ENCODE results near the gene DLG2. TPM values are rescaled to one million over a fixed set of nuclear protein-coding genes. Genes with fewer than 3 reads are reported as not detected.

The DLG2 gene
- total and polyA plus RNA-seq, 9 of the 15 experiments (the other 6 are each of a cell fraction or from before 2014, with no cell fraction given) = 0.52 to 1.6 (median 0.95) TPM

GRCh38 chr11:84383576-84383975, 1243.6 kb downstream of the DLG2 start:
- in situ Hi-C loops (cut with MboI) (no loop called here), intact Hi-C loops (cut with micrococcal nuclease) (loop anchor here (10.0 kb wide), 2 partner anchors 181 to 549 kb away; no protein-coding TSS in a partner anchor)
- H3K4me3 ChIP-seq = no peak overlapping the region
- BruUV-seq (replicated peaks) = no TSS peak
- no peak for TF ChIP-seq ILF3 (IDR thresholded peaks at IDR 0.05; ENCODE audit: borderline replicate concordance)
- no peak for TF ChIP-seq CHD1 (IDR thresholded peaks at IDR 0.05; ENCODE audit: low read length)
- no peak for TF ChIP-seq ZNF445 (CRISPR knock-in tag; IDR thresholded peaks at IDR 0.05; ENCODE audit: low read depth)
- TF ChIP-seq SRSF9 (IDR thresholded peaks at IDR 0.05; ENCODE audit: borderline replicate concordance, low read depth, low read length) = no peak
- TF ChIP-seq RNF219 (CRISPR knock-in tag; IDR thresholded peaks at IDR 0.05) = no peak
- FAIRE-seq (no peak), ATAC-seq (no peak), DNase-seq (ENCODE audit: extremely low read depth in 1 of 4, low spot score in 3 of 4) (no peak)
- H4K20me1 ChIP-seq (replicated peaks; ENCODE audit: control insufficient read depth, insufficient read depth, low read length) = no peaks in the 10 kb centered on the region
- H3K9me3 ChIP-seq (replicated peaks; ENCODE audit: control insufficient read depth, insufficient read depth, low read depth, low read length) = peaks cover 2% of the 10 kb centered on the region; the same call in 1 of the 2 replicates
- WGBS (ENCODE audit: insufficient coverage, low coverage, missing lambda C conversion rate) = 8% methylated on average over 2 of the region's 2 CpGs
- no peaks in the 10 kb centered on the region for H3K27me3 ChIP-seq (ENCODE audit: control insufficient read depth in 2 of 2, insufficient read depth in 2 of 2, low read length in 2 of 2)
- no peaks in the 10 kb centered on the region for H3K4me1 ChIP-seq (replicated peaks in 1 of 2; ENCODE audit: control insufficient read depth in 2 of 2, insufficient read depth in 2 of 2, low read length in 2 of 2)
- no peak overlapping the region for H3K9ac ChIP-seq (ENCODE audit: insufficient read depth in 1 of 2, low read depth in 2 of 2, low read length in 2 of 2)
- H3K36me3 ChIP-seq (ENCODE audit: control insufficient read depth, insufficient read depth, low read length) = no peaks in the 10 kb centered on the region
- no peaks in the 10 kb centered on the region for H3K79me2 ChIP-seq (ENCODE audit: control insufficient read depth, insufficient read depth, low read length)
- ChIA-PET CTCF (ENCODE audit: low intra/inter-chr PET ratio) (no interaction called here), POLR2A (interaction anchor here (0.6 kb wide), 1 partner anchor 140 kb away, joined by 3 read pairs; no protein-coding TSS in a partner anchor)
- no peaks in the 10 kb centered on the region for H3K9me1 ChIP-seq (ENCODE audit: control insufficient read depth, insufficient read depth, low read length)
- H3K4me2 ChIP-seq (ENCODE audit: insufficient read depth, low read length) = no peak overlapping the region
- no peak overlapping the region for H3K27ac ChIP-seq (ENCODE audit: extremely low read depth, low read depth, low read length)
- no peak overlapping the region for H2AFZ ChIP-seq (ENCODE audit: low read depth, low read length)

All from K562 (cell line).